VCaP (cell line): ENCODE results near the gene ANKRD1.
"Not testable (repeated sequence)": the region's sequence is repeated elsewhere in the genome, so short reads cannot be mapped to it uniquely, and the experiment has no call there.

Experiments used
- H3K27ac ChIP-seq: fragments of 450-650 bp; 2 replicates; pipeline ENCODE4 v1.5.1; 2017
- TF ChIP-seq, protein P1 (sequence below): fragments of 450-650 bp; conservative IDR thresholded peaks from 2 replicates; pipeline ENCODE4 v1.5.1; 2017; ENCODE audit warnings: mild to moderate bottlenecking, moderate library complexity

The ANKRD1 gene

DNA sequence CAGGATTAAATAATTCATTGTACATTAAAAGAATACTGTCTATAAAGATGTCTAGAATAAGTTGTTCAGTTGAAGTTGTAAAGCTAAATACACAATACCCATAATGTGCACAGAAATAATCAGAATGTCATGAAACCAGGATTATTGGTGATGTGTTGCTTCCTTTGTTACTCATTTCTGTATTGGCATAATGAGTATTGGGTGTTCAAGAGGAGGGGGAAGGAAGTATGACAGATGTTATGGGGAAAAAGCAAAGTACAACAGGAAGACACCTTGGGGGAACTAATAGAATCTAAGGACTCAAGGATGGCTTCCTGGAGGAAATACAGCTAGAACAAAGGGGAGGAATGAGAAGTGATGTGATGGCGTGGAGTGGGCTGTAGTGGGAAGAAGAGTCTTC, 15.0 kb downstream of the ANKRD1 start:
- H3K27ac ChIP-seq = no peak overlapping the region
- TF ChIP-seq, protein P1, sequence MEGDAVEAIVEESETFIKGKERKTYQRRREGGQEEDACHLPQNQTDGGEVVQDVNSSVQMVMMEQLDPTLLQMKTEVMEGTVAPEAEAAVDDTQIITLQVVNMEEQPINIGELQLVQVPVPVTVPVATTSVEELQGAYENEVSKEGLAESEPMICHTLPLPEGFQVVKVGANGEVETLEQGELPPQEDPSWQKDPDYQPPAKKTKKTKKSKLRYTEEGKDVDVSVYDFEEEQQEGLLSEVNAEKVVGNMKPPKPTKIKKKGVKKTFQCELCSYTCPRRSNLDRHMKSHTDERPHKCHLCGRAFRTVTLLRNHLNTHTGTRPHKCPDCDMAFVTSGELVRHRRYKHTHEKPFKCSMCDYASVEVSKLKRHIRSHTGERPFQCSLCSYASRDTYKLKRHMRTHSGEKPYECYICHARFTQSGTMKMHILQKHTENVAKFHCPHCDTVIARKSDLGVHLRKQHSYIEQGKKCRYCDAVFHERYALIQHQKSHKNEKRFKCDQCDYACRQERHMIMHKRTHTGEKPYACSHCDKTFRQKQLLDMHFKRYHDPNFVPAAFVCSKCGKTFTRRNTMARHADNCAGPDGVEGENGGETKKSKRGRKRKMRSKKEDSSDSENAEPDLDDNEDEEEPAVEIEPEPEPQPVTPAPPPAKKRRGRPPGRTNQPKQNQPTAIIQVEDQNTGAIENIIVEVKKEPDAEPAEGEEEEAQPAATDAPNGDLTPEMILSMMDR = no peak

DNA sequence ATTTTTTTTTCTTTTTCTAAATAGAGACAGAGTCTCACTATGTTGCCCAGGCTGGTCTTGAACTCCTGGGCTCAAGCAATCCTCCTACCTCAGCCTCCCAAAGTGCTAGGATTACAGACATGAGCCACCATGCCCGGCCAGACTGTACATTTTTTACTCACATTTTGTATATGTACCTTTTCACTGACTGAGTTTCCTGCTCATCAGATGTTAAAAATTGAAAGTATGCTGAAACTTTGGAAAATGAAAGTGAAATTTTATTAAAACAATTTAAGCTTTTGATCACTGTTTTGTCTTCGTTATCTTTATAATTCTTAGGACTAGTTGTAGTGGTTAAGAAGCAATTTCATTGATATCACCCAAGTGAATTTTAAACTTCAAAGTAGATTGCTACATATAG, 24.0 kb downstream of the ANKRD1 start:
- H3K27ac ChIP-seq = not testable (repeated sequence)

DNA sequence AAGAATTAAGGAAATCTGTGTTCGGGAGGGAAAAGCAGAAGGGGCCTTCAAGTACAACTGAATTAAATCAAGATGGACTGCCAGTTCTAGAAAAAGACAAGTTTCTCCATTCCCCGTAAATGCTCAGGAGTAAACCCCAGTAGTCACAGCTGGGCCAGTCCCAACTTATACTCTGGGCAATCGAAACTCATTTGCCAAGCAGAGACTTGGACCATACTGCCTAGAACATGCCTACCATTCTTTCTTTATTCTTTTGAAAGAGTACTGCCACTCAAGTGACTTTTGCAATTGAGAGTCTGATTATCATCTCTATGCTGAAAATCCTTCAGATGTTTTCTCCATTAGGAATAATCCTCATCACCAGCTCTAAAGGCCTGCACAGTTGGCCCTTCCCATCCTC, 27.7 kb downstream of the ANKRD1 start:
- TF ChIP-seq, protein P1 = no peak
- no peak overlapping the region for H3K27ac ChIP-seq

DNA sequence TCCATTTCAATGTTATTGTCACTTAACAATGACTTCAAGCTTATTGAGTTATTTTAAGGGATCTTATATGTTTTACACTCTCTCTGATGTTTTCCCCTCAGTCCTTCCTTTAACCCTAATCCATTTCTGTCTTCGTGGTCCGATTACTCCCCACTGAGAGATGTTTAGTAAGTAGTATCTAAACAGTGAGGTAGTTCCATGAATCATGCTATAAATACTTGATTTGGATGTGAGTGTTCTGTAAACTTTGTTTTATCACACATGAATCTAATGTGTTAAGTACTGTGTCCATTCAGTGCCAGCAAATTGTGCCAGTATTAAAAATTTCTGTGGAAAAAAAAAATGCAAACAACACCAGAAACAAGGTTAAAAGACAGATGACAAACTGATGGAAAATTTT, 30.5 kb downstream of the ANKRD1 start:
- TF ChIP-seq, protein P1 = no peak

DNA sequence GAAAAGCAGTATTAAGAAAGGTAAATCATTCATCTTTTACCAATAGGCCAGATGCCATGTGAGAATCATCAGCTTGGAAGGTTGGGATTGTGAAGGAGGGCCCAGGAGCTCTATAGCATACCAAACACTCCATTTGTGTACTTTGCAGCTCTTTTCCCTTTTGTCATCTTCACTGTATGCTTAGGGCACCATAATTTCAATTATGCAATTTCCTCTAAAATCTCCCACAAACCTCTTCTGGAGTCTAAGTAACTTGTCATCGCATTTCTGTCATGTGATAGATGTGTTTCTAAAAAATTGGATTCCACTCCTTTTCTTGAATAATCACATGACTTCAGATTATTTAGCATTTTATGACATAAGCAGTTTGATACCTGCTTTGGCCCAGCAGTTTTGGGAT, 31.3 kb downstream of the ANKRD1 start:
- TF ChIP-seq, protein P1 = no peak
- no peak overlapping the region for H3K27ac ChIP-seq

More for the DNA sequence above, 30.5 kb downstream of the ANKRD1 start:
- no peak overlapping the region for H3K27ac ChIP-seq

DNA sequence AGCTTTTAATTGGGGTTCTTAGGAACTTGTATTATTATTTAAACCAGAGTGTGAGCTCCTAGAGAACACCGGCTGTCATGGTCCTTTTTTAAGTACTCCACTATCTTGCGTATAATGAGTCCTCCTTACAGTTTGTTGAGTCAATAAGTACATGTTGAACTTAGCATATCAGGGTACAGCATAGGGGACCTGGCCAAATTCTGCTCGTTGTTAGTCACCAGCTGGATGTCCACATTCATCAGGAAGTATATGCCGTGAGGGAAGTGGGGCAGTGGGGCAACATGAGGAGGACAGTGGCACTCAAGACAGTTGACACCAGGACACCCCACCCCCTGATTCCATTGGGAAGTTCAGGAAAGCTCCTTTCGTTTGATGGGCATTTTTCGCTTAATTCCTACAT, 32.5 kb downstream of the ANKRD1 start:
- TF ChIP-seq, protein P1 = no peak

DNA sequence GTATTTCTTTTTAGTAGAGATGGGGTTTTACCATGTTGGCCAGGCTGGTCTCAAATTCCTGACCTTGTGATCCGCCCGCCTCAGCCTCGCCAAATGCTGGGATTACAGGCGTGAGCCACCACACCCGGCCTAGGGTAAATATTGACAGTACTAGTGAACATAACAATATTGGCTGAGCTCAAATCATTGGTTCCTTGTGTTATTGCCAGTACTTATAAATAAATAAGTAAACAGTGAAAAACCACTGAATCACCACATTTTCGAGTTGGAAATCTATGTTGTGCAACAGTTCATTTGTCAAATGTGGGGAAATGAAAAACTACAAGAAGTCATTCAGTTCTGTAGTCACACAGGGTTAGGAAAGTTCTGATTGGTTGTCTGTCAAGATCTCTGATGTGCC, 33.3 kb downstream of the ANKRD1 start:
- TF ChIP-seq, protein P1 = no peak
- H3K27ac ChIP-seq = no peak overlapping the region

More for the DNA sequence above, 32.5 kb downstream of the ANKRD1 start:
- H3K27ac ChIP-seq = no peak overlapping the region

DNA sequence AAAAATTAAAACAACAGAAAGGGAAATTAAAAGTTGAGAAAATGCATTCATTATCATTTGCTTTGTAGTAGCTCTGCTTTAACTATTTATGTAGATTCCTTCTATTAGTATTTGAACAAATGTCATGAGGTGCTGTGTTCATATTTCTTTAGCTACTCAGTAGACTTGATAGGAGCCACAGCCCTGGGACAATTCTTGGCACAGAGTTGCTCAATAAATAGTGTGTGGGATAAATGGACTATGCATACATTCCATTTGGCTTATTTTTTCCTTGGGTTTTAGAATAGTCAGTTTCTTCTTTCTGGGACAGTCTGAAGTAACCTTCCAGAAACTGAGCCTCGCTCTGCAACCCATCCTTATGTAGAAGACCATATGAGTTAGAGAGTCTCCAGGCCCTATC, 35.7 kb downstream of the ANKRD1 start:
- no peak overlapping the region for H3K27ac ChIP-seq
- TF ChIP-seq, protein P1 = no peak
